GM19043 (cell line): ENCODE measurements around the gene POLR1D.
A peak's percentile ranks its signal among the peaks of the same experiment; 100 is the strongest.

ENCODE experiments used
- ATAC-seq: cut with Tn5 transposase; IDR thresholded peaks from one replicate; pipeline ENCODE4 v1.9.1; 2021; ENCODE audit warnings: low read depth; ENCODE audit not compliant: unreplicated experiment

The POLR1D gene

GRCh38 chr13:27621366-27622101, at the start of gene POLR1D:
Gene POLR1D (plus strand): TSS chr13:27621892. CDS start chr13:27621984, 92 bp downstream.
- ATAC-seq: peak; percentile 47

GRCh38 chr13:27572234-27572901, 49.3 kb upstream of the POLR1D start:
- ATAC-seq: no peak

GRCh38 chr13:27573265-27573664, 48.4 kb upstream of the POLR1D start:
- ATAC-seq: no peak

GRCh38 chr13:27574661-27575060, 47.0 kb upstream of the POLR1D start:
- no peak for ATAC-seq

GRCh38 chr13:27578121-27579030, 43.3 kb upstream of the POLR1D start:
- ATAC-seq: no peak

- ATAC-seq: no peak
These were observed 38.0 kb upstream of the POLR1D start for GRCh38 chr13:27583645-27584044.

GRCh38 chr13:27587095-27587746, 34.5 kb upstream of the POLR1D start:
- ATAC-seq: no peak

- no peak for ATAC-seq
These were observed 33.3 kb upstream of the POLR1D start for GRCh38 chr13:27588405-27588804.

GRCh38 chr13:27592865-27593264, 28.8 kb upstream of the POLR1D start:
- ATAC-seq: no peak

GRCh38 chr13:27593267-27593666, 28.4 kb upstream of the POLR1D start:
- no peak for ATAC-seq

- ATAC-seq: no peak
These were observed 26.5 kb upstream of the POLR1D start for GRCh38 chr13:27595055-27595811.

- ATAC-seq: no peak
These were observed 22.6 kb upstream of the POLR1D start for GRCh38 chr13:27599096-27599495.

GRCh38 chr13:27599845-27600553, 21.7 kb upstream of the POLR1D start:
- no peak for ATAC-seq

GRCh38 chr13:27600711-27601110, 21.0 kb upstream of the POLR1D start:
- ATAC-seq: no peak

GRCh38 chr13:27601208-27601607, 20.5 kb upstream of the POLR1D start:
- ATAC-seq: no peak

- ATAC-seq: no peak
These were observed 19.9 kb upstream of the POLR1D start for GRCh38 chr13:27601803-27602202.

GRCh38 chr13:27605099-27605498, 16.6 kb upstream of the POLR1D start:
- no peak for ATAC-seq

GRCh38 chr13:27605610-27606200, 16.0 kb upstream of the POLR1D start:
- ATAC-seq: no peak

- ATAC-seq: no peak
These were observed 14.6 kb upstream of the POLR1D start for GRCh38 chr13:27607125-27607524.
